ENCODE measurements around the gene SRP72. TPM values are rescaled to one million over a fixed set of nuclear protein-coding genes. Genes with fewer than 3 reads are reported as not detected.

Gene SRP72, protein sequence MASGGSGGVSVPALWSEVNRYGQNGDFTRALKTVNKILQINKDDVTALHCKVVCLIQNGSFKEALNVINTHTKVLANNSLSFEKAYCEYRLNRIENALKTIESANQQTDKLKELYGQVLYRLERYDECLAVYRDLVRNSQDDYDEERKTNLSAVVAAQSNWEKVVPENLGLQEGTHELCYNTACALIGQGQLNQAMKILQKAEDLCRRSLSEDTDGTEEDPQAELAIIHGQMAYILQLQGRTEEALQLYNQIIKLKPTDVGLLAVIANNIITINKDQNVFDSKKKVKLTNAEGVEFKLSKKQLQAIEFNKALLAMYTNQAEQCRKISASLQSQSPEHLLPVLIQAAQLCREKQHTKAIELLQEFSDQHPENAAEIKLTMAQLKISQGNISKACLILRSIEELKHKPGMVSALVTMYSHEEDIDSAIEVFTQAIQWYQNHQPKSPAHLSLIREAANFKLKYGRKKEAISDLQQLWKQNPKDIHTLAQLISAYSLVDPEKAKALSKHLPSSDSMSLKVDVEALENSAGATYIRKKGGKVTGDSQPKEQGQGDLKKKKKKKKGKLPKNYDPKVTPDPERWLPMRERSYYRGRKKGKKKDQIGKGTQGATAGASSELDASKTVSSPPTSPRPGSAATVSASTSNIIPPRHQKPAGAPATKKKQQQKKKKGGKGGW
- polyA plus RNA-seq, result 10 to 100 TPM; 18.8 to 65.8 (median 35.1) TPM
- long read RNA-seq, donor 1, full-length matches to known transcripts, result 20 of 113 reads
- long read RNA-seq, donor 1, partial matches to known transcripts, result 93 of 113 reads
- long read RNA-seq, donor 1, other reads (novel, unspliced or antisense), result 0 of 113 reads
- long read RNA-seq, donor 2, full-length matches to known transcripts, result 7 of 14 reads
- long read RNA-seq, donor 2, partial matches to known transcripts, result 7 of 14 reads
- long read RNA-seq, donor 2, other reads (novel, unspliced or antisense), result 0 of 14 reads
- long read RNA-seq, donor 3, partial matches to known transcripts, result 6 of 13 reads
- long read RNA-seq, donor 3, other reads (novel, unspliced or antisense), result 0 of 13 reads
- long read RNA-seq, donor 4, result 0 reads
- long read RNA-seq, donor 5, partial matches to known transcripts, result 0 of 2 reads
- long read RNA-seq, donor 5, other reads (novel, unspliced or antisense), result 0 of 2 reads
- long read RNA-seq, donor 6, full-length matches to known transcripts, result 11 of 19 reads
- long read RNA-seq, donor 6, partial matches to known transcripts, result 8 of 19 reads
- long read RNA-seq, donor 6, other reads (novel, unspliced or antisense), result 0 of 19 reads
- long read RNA-seq, donor 7, result 0 reads
- long read RNA-seq, donor 8, full-length matches to known transcripts, result 1 of 1 reads
- long read RNA-seq, donor 8, partial matches to known transcripts, result 0 of 1 reads
- long read RNA-seq, donor 8, other reads (novel, unspliced or antisense), result 0 of 1 reads
- long read RNA-seq, donor 9, partial matches to known transcripts, result 0 of 3 reads
- long read RNA-seq, donor 9, other reads (novel, unspliced or antisense), result 0 of 3 reads
- long read RNA-seq, donor 10, full-length matches to known transcripts, result 13 of 51 reads
- long read RNA-seq, donor 10, partial matches to known transcripts, result 38 of 51 reads
- long read RNA-seq, donor 10, other reads (novel, unspliced or antisense), result 0 of 51 reads

DNA sequence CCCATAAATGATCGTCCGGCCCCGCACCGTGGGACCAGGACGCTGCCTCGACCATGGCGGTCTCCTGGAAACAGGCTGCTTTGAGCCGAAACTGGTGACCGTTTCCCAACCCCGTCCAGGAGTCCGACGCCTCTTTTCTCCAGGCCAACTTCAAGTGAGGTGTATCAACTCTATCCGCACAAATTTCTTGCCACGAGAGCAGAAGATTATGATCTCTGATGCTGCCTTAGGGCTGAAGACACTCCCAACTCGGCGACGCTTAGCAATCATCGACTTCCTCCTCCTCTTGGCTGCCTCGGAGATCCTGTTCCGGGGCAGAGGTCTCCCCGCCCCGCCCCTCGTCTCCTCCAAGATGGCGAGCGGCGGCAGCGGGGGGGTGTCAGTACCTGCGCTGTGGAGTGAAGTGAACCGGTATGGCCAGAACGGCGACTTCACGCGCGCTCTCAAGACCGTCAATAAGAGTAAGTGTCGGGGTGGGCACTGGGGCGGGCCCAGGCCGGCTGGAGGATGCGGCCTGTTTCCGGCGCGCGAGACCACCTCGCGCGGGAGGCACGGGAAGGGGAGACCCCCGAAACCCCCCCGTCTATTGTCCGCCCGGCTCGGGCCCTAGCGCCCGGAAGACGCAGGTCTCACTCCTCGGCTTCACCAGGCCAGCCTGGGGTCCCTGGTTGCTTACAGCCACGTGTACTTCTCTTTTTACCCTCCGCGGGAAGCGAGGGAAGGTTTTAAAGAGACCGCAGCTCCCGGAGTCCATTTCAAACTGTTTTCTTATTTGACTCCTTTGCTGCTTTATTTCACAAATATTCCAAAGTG, at the start of gene SRP72:
Gene SRP72, plus strand, starts transcription at position 334 of the 813 bp plus-strand sequence. Its CDS starts 19 bp downstream, at position 353.
- H3K9me3 ChIP-seq (ENCODE audit: control insufficient read depth in 2 of 2, insufficient read depth in 1 of 2, low read depth in 1 of 2, low read length in 1 of 2), result no peaks in the 10 kb centered on the region
- H3K4me3 ChIP-seq (ENCODE audit: low read depth in 1 of 3, low read length in 3 of 3), result peak within 1 kb of the TSS; percentile 98 to 100 (median 100)
- peaks cover 6 to 9% (median 9%) of the 10 kb centered on the region in 3 donors for H3K4me1 ChIP-seq (ENCODE audit: control insufficient read depth in 3 of 3, insufficient read depth in 2 of 3, low read depth in 1 of 3, low read length in 2 of 3)
- H3K27me3 ChIP-seq (ENCODE audit: control insufficient read depth in 3 of 3, insufficient read depth in 3 of 3, low read length in 3 of 3), result no peaks in the 10 kb centered on the region
- H3K27ac ChIP-seq (ENCODE audit: low read depth in 1 of 3, low read length in 2 of 3), result peak within 1 kb of the TSS; percentile 89 to 98 (median 95)
- DNase-seq (peak; percentile 95), FAIRE-seq (no peak)
- peaks cover 2 to 24% (median 4%) of the 10 kb centered on the region in 3 donors for H3K36me3 ChIP-seq (ENCODE audit: control insufficient read depth in 3 of 3, insufficient read depth in 2 of 3, low read depth in 1 of 3, low read length in 3 of 3)
- 0% methylated on average over 43 to 62 of the region's 62 CpGs for WGBS, 3 donors

DNA sequence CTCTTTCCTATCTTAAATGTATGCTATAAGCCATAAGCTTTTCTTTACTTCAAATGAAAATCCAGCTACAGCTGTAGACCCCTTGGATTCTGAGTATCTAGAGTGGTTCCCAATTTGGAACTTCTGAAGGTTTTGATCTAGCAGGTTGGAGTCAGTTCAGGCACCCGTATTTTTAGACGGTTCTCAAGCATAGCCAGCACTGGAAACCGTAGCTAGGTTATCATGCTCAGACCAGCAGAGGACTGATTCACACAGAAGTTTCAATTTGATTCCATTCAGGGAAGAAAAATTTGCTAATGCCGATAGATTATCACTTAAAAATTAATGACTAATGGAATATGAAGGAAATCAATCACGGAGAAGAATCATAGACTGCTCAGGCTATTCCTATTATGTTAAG, 43.2 kb upstream of the SRP72 start:
- Histone ChIP-seq H3K36me3 (ENCODE audit: control insufficient read depth in 3 of 3, insufficient read depth in 2 of 3, low read depth in 1 of 3, low read length in 3 of 3) (peaks cover 0 to 2% (median 0%) of the 10 kb centered on the region in 3 donors), H3K4me1 (ENCODE audit: control insufficient read depth in 3 of 3, insufficient read depth in 2 of 3, low read depth in 1 of 3, low read length in 2 of 3) (no peaks in the 10 kb centered on the region), H3K9me3 (ENCODE audit: control insufficient read depth in 2 of 2, insufficient read depth in 1 of 2, low read depth in 1 of 2, low read length in 1 of 2) (no peaks in the 10 kb centered on the region), H3K27ac (ENCODE audit: low read depth in 1 of 3, low read length in 2 of 3) (no peak overlapping the region), H3K27me3 (ENCODE audit: control insufficient read depth in 3 of 3, insufficient read depth in 3 of 3, low read length in 3 of 3) (no peaks in the 10 kb centered on the region), H3K4me3 (ENCODE audit: low read depth in 1 of 3, low read length in 3 of 3) (no peak overlapping the region)
- DNase-seq (no peak), FAIRE-seq (no peak)
- WGBS, 3 donors, result 90 to 93% (median 90%) methylated on average over 5 of the region's 5 CpGs

DNA sequence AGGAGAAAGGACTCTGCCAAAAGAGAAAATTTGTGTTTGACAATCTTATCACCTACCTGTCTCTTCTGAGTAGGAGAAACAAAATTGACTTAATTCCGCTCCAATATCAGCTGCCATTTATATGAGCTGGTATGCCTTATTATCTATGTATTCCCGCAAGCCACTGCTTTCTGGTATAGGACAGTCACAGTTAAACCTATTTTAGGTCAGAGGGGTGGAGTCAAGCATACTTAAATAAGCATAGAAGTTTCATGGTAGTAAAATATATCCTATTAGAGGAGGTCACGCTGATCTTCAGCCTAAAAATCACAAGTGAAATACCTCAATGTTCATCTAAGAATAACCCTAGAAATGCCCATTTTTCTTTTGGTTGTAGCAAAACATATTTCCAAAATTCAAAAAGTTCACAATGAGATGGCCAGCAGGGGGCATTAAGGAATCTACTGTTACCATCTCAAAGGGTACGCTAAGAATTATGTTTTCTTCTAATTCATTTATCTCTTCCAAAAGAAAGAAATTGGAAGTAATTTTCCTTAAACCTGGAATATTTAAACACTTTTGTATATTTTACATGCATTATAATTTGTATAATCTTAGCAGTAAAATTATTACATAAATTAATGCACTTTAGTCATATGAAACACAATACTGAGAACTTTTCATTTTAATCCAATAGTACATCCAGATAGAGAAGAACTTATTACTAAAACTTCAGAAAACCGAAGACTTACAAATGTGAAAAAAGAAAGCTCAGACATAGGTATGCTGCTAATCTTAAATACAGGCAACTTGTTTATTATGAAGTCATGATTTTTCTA, 42.5 kb upstream of the SRP72 start:
- Histone ChIP-seq H3K4me1 (ENCODE audit: control insufficient read depth in 3 of 3, insufficient read depth in 2 of 3, low read depth in 1 of 3, low read length in 2 of 3) (no peaks in the 10 kb centered on the region), H3K9me3 (ENCODE audit: control insufficient read depth in 2 of 2, insufficient read depth in 1 of 2, low read depth in 1 of 2, low read length in 1 of 2) (no peaks in the 10 kb centered on the region), H3K4me3 (ENCODE audit: low read depth in 1 of 3, low read length in 3 of 3) (no peak overlapping the region), H3K27me3 (ENCODE audit: control insufficient read depth in 3 of 3, insufficient read depth in 3 of 3, low read length in 3 of 3) (no peaks in the 10 kb centered on the region), H3K27ac (ENCODE audit: low read depth in 1 of 3, low read length in 2 of 3) (no peak overlapping the region), H3K36me3 (ENCODE audit: control insufficient read depth in 3 of 3, insufficient read depth in 2 of 3, low read depth in 1 of 3, low read length in 3 of 3) (peaks cover 0 to 2% (median 0%) of the 10 kb centered on the region in 3 donors)
- DNase-seq, result peak; percentile 40 to 44
- FAIRE-seq, result peak; percentile 84
- 60 to 71% (median 65%) methylated on average over 5 of the region's 5 CpGs for WGBS, 3 donors

DNA sequence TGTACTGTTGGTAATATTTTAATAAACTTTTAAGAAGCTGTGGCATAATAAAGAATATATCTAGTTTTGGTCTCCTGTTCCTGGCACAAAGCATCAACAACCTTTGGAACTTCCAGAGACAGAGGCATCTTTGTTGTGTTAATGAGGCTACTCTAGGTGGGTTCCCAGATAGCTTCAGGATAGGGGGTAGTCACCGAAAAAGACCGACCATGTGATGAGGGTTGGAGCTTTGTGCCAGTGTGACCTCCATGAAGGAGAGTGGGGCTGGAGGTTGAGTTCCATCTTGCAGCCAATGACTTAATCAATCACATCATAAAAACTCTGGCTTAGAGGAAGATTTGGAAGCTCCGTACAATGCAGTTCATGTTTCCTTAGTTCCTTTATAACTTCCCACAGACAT, 41.9 kb upstream of the SRP72 start:
- H3K4me1 ChIP-seq (ENCODE audit: control insufficient read depth in 3 of 3, insufficient read depth in 2 of 3, low read depth in 1 of 3, low read length in 2 of 3), result no peaks in the 10 kb centered on the region
- DNase-seq (no peak), FAIRE-seq (no peak)
- peaks cover 0 to 2% (median 0%) of the 10 kb centered on the region in 3 donors for H3K36me3 ChIP-seq (ENCODE audit: control insufficient read depth in 3 of 3, insufficient read depth in 2 of 3, low read depth in 1 of 3, low read length in 3 of 3)
- H3K4me3 ChIP-seq (ENCODE audit: low read depth in 1 of 3, low read length in 3 of 3), result no peak overlapping the region
- no peak overlapping the region for H3K27ac ChIP-seq (ENCODE audit: low read depth in 1 of 3, low read length in 2 of 3)
- WGBS, 3 donors, result 80 to 93% (median 83%) methylated on average over 3 of the region's 3 CpGs
- no peaks in the 10 kb centered on the region for H3K9me3 ChIP-seq (ENCODE audit: control insufficient read depth in 2 of 2, insufficient read depth in 1 of 2, low read depth in 1 of 2, low read length in 1 of 2)
- no peaks in the 10 kb centered on the region for H3K27me3 ChIP-seq (ENCODE audit: control insufficient read depth in 3 of 3, insufficient read depth in 3 of 3, low read length in 3 of 3)

DNA sequence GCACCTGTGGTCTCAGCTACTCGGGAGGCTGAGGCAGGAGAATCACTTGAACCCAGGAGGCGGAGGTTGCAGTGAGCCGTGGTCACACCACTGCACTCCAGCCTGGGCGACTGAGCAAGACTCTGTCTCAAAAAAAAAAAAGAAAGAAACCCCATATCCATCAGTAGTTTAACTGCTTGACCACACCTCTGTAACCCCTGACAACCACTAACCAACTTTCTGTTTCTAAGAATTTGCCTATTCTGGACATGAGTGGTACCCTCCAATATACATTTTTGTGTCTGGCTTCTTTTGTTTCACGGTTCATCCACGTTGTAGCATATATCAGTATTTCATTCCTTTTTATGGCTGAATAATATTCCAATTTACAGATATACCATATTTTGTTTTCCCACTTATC, 41.1 kb upstream of the SRP72 start:
- Histone ChIP-seq H3K4me3 (ENCODE audit: low read depth in 1 of 3, low read length in 3 of 3) (no peak overlapping the region), H3K27ac (ENCODE audit: low read depth in 1 of 3, low read length in 2 of 3) (no peak overlapping the region), H3K9me3 (ENCODE audit: control insufficient read depth in 2 of 2, insufficient read depth in 1 of 2, low read depth in 1 of 2, low read length in 1 of 2) (no peaks in the 10 kb centered on the region), H3K36me3 (ENCODE audit: control insufficient read depth in 3 of 3, insufficient read depth in 2 of 3, low read depth in 1 of 3, low read length in 3 of 3) (no peaks in the 10 kb centered on the region), H3K27me3 (ENCODE audit: control insufficient read depth in 3 of 3, insufficient read depth in 3 of 3, low read length in 3 of 3) (no peaks in the 10 kb centered on the region), H3K4me1 (ENCODE audit: control insufficient read depth in 3 of 3, insufficient read depth in 2 of 3, low read depth in 1 of 3, low read length in 2 of 3) (no peaks in the 10 kb centered on the region)
- 86 to 98% (median 91%) methylated on average over 6 of the region's 6 CpGs for WGBS, 3 donors
- no peak for FAIRE-seq
- no peak for DNase-seq

DNA sequence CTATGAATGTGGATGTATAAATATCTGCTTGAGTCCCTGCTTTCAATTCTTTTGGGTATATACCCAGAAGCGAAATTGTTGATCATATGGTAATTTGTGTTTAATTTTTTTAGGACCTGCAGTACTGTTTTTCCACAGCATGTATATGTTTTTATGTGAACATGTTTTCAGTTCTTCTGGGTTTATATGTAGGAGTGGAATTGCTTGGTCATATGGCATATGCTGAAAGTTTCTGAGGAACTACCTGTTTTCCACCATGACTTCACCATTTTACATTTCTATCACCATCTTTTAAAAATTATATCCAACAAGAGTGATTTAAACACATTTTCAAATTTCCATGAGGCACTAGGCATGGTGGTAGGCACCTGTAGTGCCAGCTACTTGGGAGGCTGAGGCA, 40.2 kb upstream of the SRP72 start:
- no peaks in the 10 kb centered on the region for H3K27me3 ChIP-seq (ENCODE audit: control insufficient read depth in 3 of 3, insufficient read depth in 3 of 3, low read length in 3 of 3)
- no peaks in the 10 kb centered on the region for H3K36me3 ChIP-seq (ENCODE audit: control insufficient read depth in 3 of 3, insufficient read depth in 2 of 3, low read depth in 1 of 3, low read length in 3 of 3)
- WGBS, 3 donors, result 94 to 100% (median 95%) methylated on average over 1 of the region's 1 CpG
- H3K4me1 ChIP-seq (ENCODE audit: control insufficient read depth in 3 of 3, insufficient read depth in 2 of 3, low read depth in 1 of 3, low read length in 2 of 3), result no peaks in the 10 kb centered on the region
- no peak overlapping the region for H3K4me3 ChIP-seq (ENCODE audit: low read depth in 1 of 3, low read length in 3 of 3)
- H3K9me3 ChIP-seq (ENCODE audit: control insufficient read depth in 2 of 2, insufficient read depth in 1 of 2, low read depth in 1 of 2, low read length in 1 of 2), result no peaks in the 10 kb centered on the region
- DNase-seq, result no peak
- H3K27ac ChIP-seq (ENCODE audit: low read depth in 1 of 3, low read length in 2 of 3), result no peak overlapping the region
- no peak for FAIRE-seq

DNA sequence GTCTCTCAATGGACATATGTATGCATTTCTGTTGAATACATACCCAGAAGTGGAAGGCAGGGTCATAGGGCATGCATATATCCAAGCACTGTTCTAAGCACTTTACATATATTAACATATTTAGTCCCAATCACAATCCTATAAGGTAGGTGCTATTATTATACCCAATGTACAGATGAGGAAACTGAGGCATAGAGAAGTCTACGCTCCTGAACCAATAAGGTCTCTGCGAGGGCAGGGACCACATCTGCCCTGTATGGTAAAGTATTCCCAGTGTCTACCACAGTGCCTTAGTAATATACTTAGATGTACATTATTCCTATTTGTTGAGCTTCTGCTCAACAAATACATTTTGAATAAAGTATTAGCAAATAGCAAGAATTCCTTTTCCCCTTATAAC, 37.2 kb upstream of the SRP72 start:
- WGBS, 3 donors, result 96 to 98% (median 98%) methylated on average over 2 of the region's 2 CpGs

More for the DNA sequence above, 37.2 kb upstream of the SRP72 start:
- Histone ChIP-seq H3K27ac (ENCODE audit: low read depth in 1 of 3, low read length in 2 of 3) (no peak overlapping the region), H3K4me1 (ENCODE audit: control insufficient read depth in 3 of 3, insufficient read depth in 2 of 3, low read depth in 1 of 3, low read length in 2 of 3) (peaks cover 0 to 3% (median 0%) of the 10 kb centered on the region in 3 donors), H3K4me3 (ENCODE audit: low read depth in 1 of 3, low read length in 3 of 3) (no peak overlapping the region), H3K9me3 (ENCODE audit: control insufficient read depth in 2 of 2, insufficient read depth in 1 of 2, low read depth in 1 of 2, low read length in 1 of 2) (no peaks in the 10 kb centered on the region), H3K36me3 (ENCODE audit: control insufficient read depth in 3 of 3, insufficient read depth in 2 of 3, low read depth in 1 of 3, low read length in 3 of 3) (no peaks in the 10 kb centered on the region), H3K27me3 (ENCODE audit: control insufficient read depth in 3 of 3, insufficient read depth in 3 of 3, low read length in 3 of 3) (no peaks in the 10 kb centered on the region)
- DNase-seq (no peak), FAIRE-seq (no peak)
